Measurements from ENCODE around the gene TSGA10IP. TPM values are rescaled to one million over a fixed set of nuclear protein-coding genes. Genes with fewer than 3 reads are reported as not detected.

TSGA10IP gene
- total RNA-seq, 2 experiments from 2014 or later: not detected

DNA sequence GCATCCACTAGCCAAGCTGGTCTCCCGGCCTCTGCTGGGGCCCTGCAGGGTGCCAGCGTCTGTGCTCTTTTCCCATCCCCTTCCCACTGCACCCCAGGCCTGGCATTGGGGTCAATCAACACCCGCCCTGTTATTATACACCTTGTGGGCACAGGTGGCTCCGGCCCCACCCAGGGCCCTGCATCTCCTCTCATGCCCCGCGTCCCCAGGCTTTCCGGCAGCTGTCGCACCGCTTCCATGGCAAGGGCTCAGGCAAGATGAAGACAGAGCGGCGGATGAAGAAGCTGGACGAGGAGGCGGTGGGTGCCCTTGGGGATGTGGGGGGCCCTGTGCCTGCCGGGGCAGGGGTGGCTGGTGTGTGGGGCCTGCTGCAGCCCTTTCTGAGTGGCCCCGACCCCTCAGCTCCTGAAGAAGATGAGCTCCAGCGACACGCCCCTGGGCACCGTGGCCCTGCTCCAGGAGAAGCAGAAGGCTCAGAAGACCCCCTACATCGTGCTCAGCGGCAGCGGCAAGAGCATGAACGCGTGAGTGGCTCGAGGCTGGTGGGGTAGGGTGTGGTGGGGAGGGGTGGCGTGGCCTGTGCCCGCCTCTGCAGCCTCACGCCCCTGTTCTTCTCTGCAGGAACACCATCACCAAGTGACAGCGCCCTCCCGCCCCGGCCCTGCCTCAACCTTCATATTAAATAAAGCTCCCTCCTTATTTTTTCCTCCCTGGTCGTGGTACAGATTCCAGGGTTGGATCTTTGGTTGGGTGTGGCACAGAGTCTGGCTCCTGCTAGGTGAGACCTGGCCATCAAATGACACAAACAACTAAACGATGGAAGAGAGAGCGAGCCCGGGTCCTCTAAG is 33.3 kb downstream of the TSGA10IP start:
- Mint-ChIP-seq H3K4me3 (no peak overlapping the region), H3K27me3 (no peaks in the 10 kb centered on the region), H3K36me3 (peaks cover 26% of the 10 kb centered on the region), H3K27ac (no peak overlapping the region), H3K4me1 (ENCODE audit: low read depth) (no peaks in the 10 kb centered on the region), H3K9me3 (no peaks in the 10 kb centered on the region)
- CTCF ChIA-PET: interaction anchor here (1.2 to 1.4 kb wide), 2 partner anchors 10 to 44 kb away, joined by 4 to 6 read pairs; no protein-coding TSS in a partner anchor
- DNase-seq: no peak
- intact Hi-C loops (cut with micrococcal nuclease): no loop called here
- POLR2A ChIA-PET: no interaction called here

DNA sequence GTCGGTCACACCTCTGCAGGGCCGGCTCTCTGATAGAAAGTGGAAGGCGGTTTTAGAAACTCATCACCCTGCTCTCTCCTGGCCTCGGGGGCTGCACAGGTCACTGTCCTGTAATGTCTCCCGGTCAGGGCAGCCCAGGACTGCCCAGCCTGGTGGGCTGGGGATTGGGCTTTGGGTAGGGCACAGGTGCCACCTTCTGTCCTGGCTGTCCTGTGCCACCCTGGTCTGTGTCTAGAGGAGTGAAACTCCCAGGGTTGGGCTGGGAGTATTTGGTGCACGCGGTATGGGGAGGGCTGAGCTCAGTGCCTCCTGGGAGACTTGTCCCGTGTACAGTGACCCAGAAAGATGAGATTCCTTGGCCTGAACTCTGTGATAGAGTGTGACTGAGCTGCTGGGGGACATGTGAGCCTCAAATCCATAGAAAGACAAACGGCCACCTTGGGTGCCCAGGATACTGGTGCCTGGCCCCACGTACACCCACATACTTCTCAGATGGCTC is 34.0 kb downstream of the TSGA10IP start:
- no peak overlapping the region for H3K4me3 Mint-ChIP-seq
- CTCF ChIA-PET: interaction anchor here (1.1 to 1.4 kb wide), 3 partner anchors 9 to 94 kb away, joined by 3 to 6 read pairs (median 4); no protein-coding TSS in a partner anchor
- H3K27ac Mint-ChIP-seq: no peak overlapping the region
- H3K4me1 Mint-ChIP-seq (ENCODE audit: low read depth): no peaks in the 10 kb centered on the region
- peaks cover 23% of the 10 kb centered on the region for H3K36me3 Mint-ChIP-seq
- intact Hi-C loops (cut with micrococcal nuclease): no loop called here
- DNase-seq: no peak
- no peaks in the 10 kb centered on the region for H3K27me3 Mint-ChIP-seq
- POLR2A ChIA-PET: no interaction called here
- no peaks in the 10 kb centered on the region for H3K9me3 Mint-ChIP-seq

DNA sequence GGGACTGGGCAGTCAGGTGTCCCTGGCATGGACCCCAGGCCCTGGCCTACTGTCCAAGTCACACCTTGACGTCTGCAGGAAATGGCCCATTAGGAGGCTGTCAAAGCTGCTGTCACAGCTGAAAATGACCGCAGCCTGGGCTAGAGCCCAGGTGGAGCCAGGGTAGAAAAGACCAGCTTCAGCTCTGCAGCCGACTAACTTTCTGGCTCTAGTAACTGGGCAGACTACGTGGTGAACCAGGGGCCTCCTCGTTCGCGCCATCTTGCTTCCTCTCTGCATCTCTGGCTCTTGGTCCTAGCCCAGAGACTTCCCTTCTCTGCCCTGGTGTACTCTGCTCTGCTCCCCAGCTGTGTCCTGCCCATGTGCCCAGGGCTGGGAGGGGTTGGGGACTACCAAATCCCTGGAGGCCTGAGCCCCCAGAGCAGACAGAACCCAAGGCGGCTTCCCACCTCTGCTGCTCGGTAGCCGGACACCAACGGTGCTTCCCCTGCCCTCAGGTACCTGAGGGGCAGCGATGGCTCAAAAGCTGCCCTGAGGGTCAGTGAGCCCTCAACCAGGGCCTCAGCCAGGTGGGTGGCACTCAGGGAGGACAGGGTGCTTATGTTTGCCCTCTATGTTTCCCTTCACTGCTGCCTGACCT is 35.9 kb downstream of the TSGA10IP start:
- DNase-seq: no peak
- H3K4me3 Mint-ChIP-seq: no peak overlapping the region
- H3K4me1 Mint-ChIP-seq (ENCODE audit: low read depth): no peaks in the 10 kb centered on the region
- no peaks in the 10 kb centered on the region for H3K9me3 Mint-ChIP-seq
- no peak overlapping the region for H3K27ac Mint-ChIP-seq
- H3K27me3 Mint-ChIP-seq: no peaks in the 10 kb centered on the region
- intact Hi-C loops (cut with micrococcal nuclease): no loop called here
- POLR2A ChIA-PET: no interaction called here
- peaks cover 16% of the 10 kb centered on the region for H3K36me3 Mint-ChIP-seq
- CTCF ChIA-PET: interaction anchor here (1.0 kb wide), 1 partner anchor 97 kb away, joined by 3 read pairs; no protein-coding TSS in a partner anchor

DNA sequence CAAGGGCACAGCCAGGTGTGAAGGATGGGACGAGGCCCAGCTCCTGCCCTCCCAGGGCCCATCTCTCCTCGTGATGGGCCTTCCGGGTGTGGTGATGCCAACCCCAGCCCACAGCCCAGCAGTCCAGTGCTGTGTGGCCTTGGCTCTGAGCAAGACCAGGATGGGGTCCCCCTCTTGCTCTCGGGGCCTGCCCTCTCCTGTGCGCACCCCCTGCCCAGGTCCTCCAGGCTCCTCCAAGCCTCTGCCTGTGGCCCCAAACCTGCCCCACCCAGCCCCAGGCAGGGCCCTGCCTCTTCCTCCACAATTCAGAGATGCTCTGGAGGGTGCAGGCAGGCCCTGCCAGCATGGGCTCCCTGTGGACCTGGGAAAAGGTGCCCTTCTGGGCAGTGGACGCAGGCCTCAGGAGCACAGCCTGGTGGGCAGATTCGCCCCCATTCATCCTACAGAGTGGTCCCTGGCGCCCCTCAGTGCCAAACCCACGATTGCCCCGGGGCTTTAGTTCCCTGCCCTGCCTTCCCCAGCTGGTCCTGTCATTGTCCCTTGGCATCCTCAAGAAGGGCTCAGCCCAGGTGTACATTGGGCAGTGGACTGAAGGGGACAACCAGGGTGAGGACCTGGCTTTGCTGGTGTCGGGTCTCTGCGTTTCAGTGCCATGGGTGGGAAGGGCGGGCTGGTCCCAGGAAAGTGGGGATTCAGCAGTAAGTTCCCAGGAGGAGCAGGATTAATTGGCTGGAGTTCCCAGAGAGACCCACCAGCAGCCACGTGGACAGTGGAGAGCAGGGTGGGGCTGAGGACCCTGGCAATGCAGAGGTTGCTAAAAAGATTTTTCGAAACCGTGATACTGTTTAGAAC is 36.9 kb downstream of the TSGA10IP start:
- no peak for DNase-seq
- no peaks in the 10 kb centered on the region for H3K9me3 Mint-ChIP-seq
- H3K4me1 Mint-ChIP-seq (ENCODE audit: low read depth): no peaks in the 10 kb centered on the region
- POLR2A ChIA-PET: interaction anchor here (0.7 to 0.8 kb wide), 2 partner anchors 98 to 320 kb away, joined by 3 read pairs; no protein-coding TSS in a partner anchor
- CTCF ChIA-PET: interaction anchor here (0.9 to 1.3 kb wide), 2 partner anchors 17 to 92 kb away, joined by 3 to 4 read pairs; partner anchors contain the start of gene CCDC85B
- H3K36me3 Mint-ChIP-seq: peaks cover 13% of the 10 kb centered on the region
- intact Hi-C loops (cut with micrococcal nuclease): no loop called here
- H3K27me3 Mint-ChIP-seq: no peaks in the 10 kb centered on the region
- no peak overlapping the region for H3K4me3 Mint-ChIP-seq
- H3K27ac Mint-ChIP-seq: no peak overlapping the region

DNA sequence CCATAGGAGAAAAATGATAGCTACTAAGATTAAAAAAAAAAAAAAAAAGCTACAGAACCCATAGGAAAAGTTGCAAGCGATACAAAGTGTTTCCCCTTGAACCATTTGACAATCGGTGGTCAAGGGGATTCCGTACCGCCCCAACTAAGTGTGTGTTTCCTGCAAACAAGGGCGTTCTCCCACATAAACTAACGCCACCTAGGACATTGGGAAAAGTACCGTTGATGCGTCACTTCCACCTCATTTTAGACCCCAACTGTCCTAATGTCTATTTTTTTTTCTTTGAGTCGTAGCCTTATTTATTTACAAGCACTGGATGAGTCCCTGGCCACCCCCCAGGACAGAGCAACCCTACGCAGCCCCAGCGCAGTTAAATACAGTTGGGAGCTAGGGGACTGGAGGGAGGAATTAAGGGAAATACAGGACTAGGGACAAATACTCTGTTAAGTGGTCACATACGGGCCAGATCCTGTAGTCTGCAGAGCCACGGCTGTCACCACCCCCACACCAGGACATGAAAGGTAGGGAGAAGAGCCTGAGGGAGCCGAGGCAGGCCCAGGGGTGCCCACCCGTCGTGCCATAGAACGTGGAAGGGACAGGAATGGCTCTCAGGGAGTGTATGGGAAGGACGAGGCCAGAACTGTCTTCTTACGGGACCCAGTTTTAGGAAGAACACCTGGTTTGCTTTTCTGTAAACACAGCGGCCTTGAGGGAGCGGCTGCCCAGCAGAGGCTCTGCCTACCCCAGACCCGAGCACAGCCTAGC is 37.7 kb downstream of the TSGA10IP start:
- intact Hi-C loops (cut with micrococcal nuclease): no loop called here
- POLR2A ChIA-PET: interaction anchor here (0.7 to 0.8 kb wide), 2 partner anchors 99 to 321 kb away, joined by 3 read pairs; no protein-coding TSS in a partner anchor
- no peak overlapping the region for H3K4me3 Mint-ChIP-seq
- H3K36me3 Mint-ChIP-seq: peaks cover 9% of the 10 kb centered on the region
- no peak overlapping the region for H3K27ac Mint-ChIP-seq
- CTCF ChIA-PET: interaction anchor here (0.9 to 1.3 kb wide), 2 partner anchors 16 to 93 kb away, joined by 3 to 4 read pairs; partner anchors contain the start of gene CCDC85B
- H3K9me3 Mint-ChIP-seq: no peaks in the 10 kb centered on the region
- no peak for DNase-seq
- H3K27me3 Mint-ChIP-seq: no peaks in the 10 kb centered on the region
- no peaks in the 10 kb centered on the region for H3K4me1 Mint-ChIP-seq (ENCODE audit: low read depth)

DNA sequence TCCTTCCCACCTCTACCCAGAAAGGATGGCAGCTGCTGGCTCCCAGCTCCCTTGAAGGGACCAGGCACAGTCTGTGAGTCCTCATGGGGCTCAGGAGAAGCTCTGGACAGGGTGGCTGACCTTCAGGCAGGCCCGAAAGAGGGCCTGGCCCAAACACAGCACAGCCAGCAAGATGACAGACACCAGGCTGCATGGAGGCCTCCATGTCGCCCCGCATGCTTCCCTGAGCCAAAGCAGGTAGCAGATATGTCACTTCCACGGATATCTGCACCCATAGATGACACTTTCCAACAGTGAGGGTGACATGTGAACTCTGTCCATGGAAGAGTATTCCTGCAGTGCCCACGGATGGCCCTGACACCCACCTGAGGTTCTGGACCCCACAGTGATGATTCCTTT is 38.3 kb downstream of the TSGA10IP start:
- no peak for DNase-seq
- ChIA-PET POLR2A (interaction anchor here (0.8 kb wide), 1 partner anchor 100 kb away, joined by 3 read pairs; no protein-coding TSS in a partner anchor), CTCF (interaction anchor here (1.3 kb wide), 1 partner anchor 93 kb away, joined by 4 read pairs; the partner anchor contains the start of gene CCDC85B)
- Mint-ChIP-seq H3K27ac (no peak overlapping the region), H3K36me3 (peaks cover 6% of the 10 kb centered on the region), H3K9me3 (no peaks in the 10 kb centered on the region), H3K4me3 (no peak overlapping the region), H3K4me1 (ENCODE audit: low read depth) (no peaks in the 10 kb centered on the region), H3K27me3 (no peaks in the 10 kb centered on the region)
- intact Hi-C loops (cut with micrococcal nuclease): no loop called here

DNA sequence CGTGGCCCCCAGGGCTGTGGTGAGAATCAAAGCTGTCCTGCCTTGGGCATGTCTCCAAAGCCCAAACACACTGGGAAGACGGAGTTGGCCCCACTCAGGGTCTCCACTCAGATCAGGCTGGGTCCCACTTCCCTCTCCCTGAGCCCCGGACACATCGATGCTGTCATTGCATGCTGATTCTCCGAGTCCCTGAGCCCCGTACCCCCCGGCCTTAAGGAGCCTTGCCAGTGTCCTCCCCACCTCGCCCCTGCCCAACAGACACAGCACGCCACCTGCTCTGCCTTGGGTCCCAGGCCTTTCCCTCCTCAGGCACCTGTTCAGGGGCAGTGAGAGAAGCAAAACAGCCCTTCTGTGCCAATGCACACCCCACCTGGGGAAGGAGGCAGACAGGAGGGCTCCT is 42.1 kb downstream of the TSGA10IP start:
- peaks cover 8% of the 10 kb centered on the region for H3K36me3 Mint-ChIP-seq
- CTCF ChIA-PET: interaction anchor here (1.0 to 6.3 kb wide), 2 partner anchors 69 to 100 kb away, joined by 3 to 156 read pairs; partner anchors contain the start of genes C11orf68, CCDC85B and FIBP
- no peak overlapping the region for H3K4me3 Mint-ChIP-seq
- peaks cover 4% of the 10 kb centered on the region for H3K4me1 Mint-ChIP-seq (ENCODE audit: low read depth)
- no peaks in the 10 kb centered on the region for H3K9me3 Mint-ChIP-seq
- DNase-seq: no peak
- POLR2A ChIA-PET: interaction anchor here (1.3 kb wide), 1 partner anchor 97 kb away, joined by 3 read pairs; the partner anchor contains the start of gene CCDC85B
- no peak overlapping the region for H3K27ac Mint-ChIP-seq
- H3K27me3 Mint-ChIP-seq: no peaks in the 10 kb centered on the region
- intact Hi-C loops (cut with micrococcal nuclease): no loop called here

DNA sequence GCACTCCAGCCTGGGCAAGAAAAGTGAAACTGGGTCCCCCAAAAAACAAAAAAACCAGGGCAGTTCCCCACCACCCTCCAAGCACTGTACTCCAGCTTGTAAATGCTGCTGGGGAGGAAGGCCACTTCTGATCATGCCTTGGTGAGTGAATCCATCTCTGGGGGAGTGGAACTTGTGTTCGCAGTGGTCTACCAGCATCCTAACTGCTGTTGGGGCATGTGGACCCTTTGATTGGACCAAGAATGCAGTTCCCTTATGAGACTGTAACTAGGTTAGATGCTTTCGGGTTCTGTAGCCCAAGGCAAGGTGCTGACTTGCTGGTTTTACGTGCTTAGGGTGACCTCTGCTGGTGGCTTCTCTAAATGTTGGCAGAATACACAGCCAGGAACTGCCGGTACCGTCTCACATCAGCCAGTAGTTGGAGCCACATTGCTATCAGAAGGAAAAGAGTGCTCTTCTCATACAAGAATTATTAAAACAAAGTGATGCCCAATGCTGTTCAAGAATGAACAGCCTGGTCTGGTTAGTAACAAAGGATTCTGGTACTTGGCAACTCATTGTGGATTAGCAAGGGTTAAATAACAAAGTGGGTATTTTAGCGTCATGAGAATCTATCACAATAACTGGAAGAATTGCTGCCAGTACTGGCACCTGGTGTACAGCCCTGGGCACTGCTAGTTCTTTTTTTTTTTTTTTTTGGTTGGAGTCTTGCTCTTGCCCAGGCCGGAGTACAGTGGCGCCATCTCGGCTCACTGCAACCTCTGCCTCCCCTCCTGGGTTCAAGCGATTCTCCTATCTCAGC is 43.7 kb downstream of the TSGA10IP start:
- Mint-ChIP-seq H3K36me3 (peaks cover 8% of the 10 kb centered on the region), H3K27me3 (no peaks in the 10 kb centered on the region), H3K27ac (peak overlapping the region; percentile 74), H3K4me3 (no peak overlapping the region), H3K4me1 (ENCODE audit: low read depth) (peaks cover 4% of the 10 kb centered on the region), H3K9me3 (no peaks in the 10 kb centered on the region)
- ChIA-PET CTCF (interaction anchor here (0.6 to 6.3 kb wide), 22 partner anchors 10 to 277 kb away, joined by 3 to 156 read pairs (median 4); partner anchors contain the start of genes AP5B1, BANF1, CCDC85B and EIF1AD), POLR2A (interaction anchor here (0.6 to 1.3 kb wide), 2 partner anchors 98 to 104 kb away, joined by 3 read pairs; partner anchors contain the start of gene CCDC85B)
- intact Hi-C loops (cut with micrococcal nuclease): loop anchor here (1.0 kb wide), 5 partner anchors 33 to 278 kb away; partner anchors contain the start of genes C11orf68 and DRAP1
- peak; percentile 95 for DNase-seq

DNA sequence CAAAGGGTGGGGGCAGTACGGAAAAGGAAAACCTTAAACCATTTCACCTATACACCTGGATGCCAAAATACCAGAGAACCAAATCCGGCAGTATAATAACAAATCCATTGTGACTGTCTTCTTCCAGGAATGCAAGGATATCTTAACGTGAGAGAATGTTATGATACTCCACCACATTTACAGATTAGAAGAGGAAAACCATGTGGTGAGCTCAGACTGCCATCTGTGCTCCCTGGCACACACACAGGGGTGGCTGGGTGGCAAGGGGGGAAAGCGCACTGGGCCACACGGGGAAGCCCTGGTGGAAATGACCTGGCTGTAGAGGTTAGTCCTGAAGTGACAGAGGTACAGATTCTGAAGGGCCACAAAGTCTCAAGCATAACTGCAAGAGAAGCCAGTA is 46.8 kb downstream of the TSGA10IP start:
- Mint-ChIP-seq H3K27me3 (no peaks in the 10 kb centered on the region), H3K9me3 (no peaks in the 10 kb centered on the region), H3K27ac (no peak overlapping the region), H3K4me3 (no peak overlapping the region), H3K36me3 (peaks cover 11% of the 10 kb centered on the region), H3K4me1 (ENCODE audit: low read depth) (peaks cover 6% of the 10 kb centered on the region)
- ChIA-PET POLR2A (no interaction called here), CTCF (interaction anchor here (0.9 to 6.3 kb wide), 6 partner anchors 11 to 287 kb away, joined by 3 to 156 read pairs (median 6); partner anchors contain the start of genes BANF1, CCDC85B, FIBP and KAT5)
- DNase-seq: no peak
- intact Hi-C loops (cut with micrococcal nuclease): no loop called here

DNA sequence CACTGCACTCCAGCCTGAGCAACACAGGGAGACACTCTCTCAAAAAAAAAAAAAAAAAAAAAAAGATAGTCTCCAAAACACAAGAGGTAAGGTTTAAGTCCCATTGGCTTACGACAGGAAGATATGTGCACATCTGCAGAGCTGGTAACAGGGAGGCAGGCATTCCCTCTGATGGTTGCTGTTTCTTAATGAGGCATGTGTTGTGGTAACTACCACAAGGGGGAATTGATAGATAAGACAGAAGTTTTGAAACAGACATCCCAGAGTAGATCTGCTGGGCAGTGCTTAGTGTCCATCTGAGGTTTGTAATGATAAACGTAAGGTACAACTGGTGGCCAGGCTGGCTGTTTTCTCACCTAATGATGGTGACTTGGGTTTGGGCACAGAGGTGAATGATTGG is 52.0 kb downstream of the TSGA10IP start:
- H3K27ac Mint-ChIP-seq: no peak overlapping the region
- ChIA-PET CTCF (no interaction called here), POLR2A (no interaction called here)
- H3K27me3 Mint-ChIP-seq: no peaks in the 10 kb centered on the region
- peaks cover 24% of the 10 kb centered on the region for H3K4me1 Mint-ChIP-seq (ENCODE audit: low read depth)
- H3K36me3 Mint-ChIP-seq: peaks cover 34% of the 10 kb centered on the region
- intact Hi-C loops (cut with micrococcal nuclease): no loop called here
- no peak overlapping the region for H3K4me3 Mint-ChIP-seq
- no peaks in the 10 kb centered on the region for H3K9me3 Mint-ChIP-seq
- no peak for DNase-seq

Data from activated CD4-positive, alpha-beta memory T cell treated with anti-CD3 and anti-CD28 coated beads for 36 hours (primary cell).